H9 (cell line): Measurements from ENCODE around the gene MGLL. TPM values are rescaled to one million over a fixed set of nuclear protein-coding genes. Genes with fewer than 3 reads are reported as not detected.

Experiments
- DNase-seq: peaks from one replicate; pipeline ENCODE4 v3.0.0-alpha.2; 2017
- H2AFZ ChIP-seq: one replicate; pipeline ENCODE4 v1.6.1; 2013; ENCODE audit warnings: mild to moderate bottlenecking, low read length, control low read depth, moderate library complexity
- H2AK5ac ChIP-seq: 2 replicates; pipeline ENCODE4 v1.6.1; 2013; ENCODE audit warnings: low read length, control low read depth, mixed read lengths; ENCODE audit not compliant: insufficient read length
- H2BK120ac ChIP-seq: one replicate; pipeline ENCODE4 v1.6.1; 2013; ENCODE audit warnings: low read depth, mild to moderate bottlenecking, low read length, control low read depth, inconsistent platforms; ENCODE audit not compliant: poor library complexity, severe bottlenecking
- H2BK12ac ChIP-seq: 2 replicates; pipeline ENCODE4 v1.6.1; 2013; ENCODE audit warnings: low read length, control low read depth, mixed read lengths, low read depth; ENCODE audit not compliant: insufficient read length
- H2BK15ac ChIP-seq: 2 replicates; pipeline ENCODE4 v1.6.1; 2013; ENCODE audit warnings: low read depth, low read length, control low read depth
- H2BK20ac ChIP-seq: one replicate; pipeline ENCODE4 v1.6.1; 2013; ENCODE audit warnings: low read depth, mild to moderate bottlenecking, low read length, control low read depth, inconsistent platforms; ENCODE audit not compliant: poor library complexity, severe bottlenecking
- H2BK5ac ChIP-seq: 2 replicates; pipeline ENCODE4 v1.6.1; 2013; ENCODE audit warnings: low read length, control low read depth, mixed read lengths; ENCODE audit not compliant: insufficient read length
- H3K14ac ChIP-seq: 2 replicates; pipeline ENCODE4 v1.6.1; 2013; ENCODE audit warnings: low read length, control low read depth; ENCODE audit not compliant: insufficient read depth
- H3K18ac ChIP-seq: 2 replicates; pipeline ENCODE4 v1.6.1; 2013; ENCODE audit warnings: low read depth, mild to moderate bottlenecking, mixed read lengths, low read length, control low read depth; ENCODE audit not compliant: insufficient read length
- H3K23ac ChIP-seq: 2 replicates; pipeline ENCODE4 v1.6.1; 2013; ENCODE audit warnings: low read length, control low read depth, mixed read lengths, low read depth; ENCODE audit not compliant: insufficient read length
- H3K23me2 ChIP-seq: 2 replicates; pipeline ENCODE4 v1.6.1; 2013; ENCODE audit warnings: low read depth, mild to moderate bottlenecking, mixed read lengths, low read length, control low read depth; ENCODE audit not compliant: insufficient read length, poor library complexity, severe bottlenecking
- H3K27ac ChIP-seq: 2 replicates; pipeline ENCODE4 v1.5.1; 2013; ENCODE audit warnings: low read length, control low read depth, mixed read lengths, low read depth; ENCODE audit not compliant: insufficient read length
- H3K27me3 ChIP-seq: 2 replicates; pipeline ENCODE4 v1.6.1; 2013; ENCODE audit warnings: low read length, control low read depth, inconsistent platforms; ENCODE audit not compliant: insufficient read depth
- H3K4ac ChIP-seq: 2 replicates; pipeline ENCODE4 v1.6.1; 2013; ENCODE audit warnings: low read depth, mild to moderate bottlenecking, control low read depth, inconsistent platforms, low read length, moderate library complexity
- H3K4me1 ChIP-seq: 2 replicates; pipeline ENCODE4 v1.6.1; 2013; ENCODE audit warnings: low read length, control low read depth, inconsistent platforms; ENCODE audit not compliant: insufficient read depth
- H3K4me2 ChIP-seq: 2 replicates; pipeline ENCODE4 v1.6.1; 2013; ENCODE audit warnings: low read length, control low read depth, mixed read lengths; ENCODE audit not compliant: insufficient read length, insufficient read depth
- H3K56ac ChIP-seq: 2 replicates; pipeline ENCODE4 v1.6.1; 2013; ENCODE audit warnings: low read depth, mild to moderate bottlenecking, mixed read lengths, low read length, control low read depth; ENCODE audit not compliant: insufficient read length
- H3K79me1 ChIP-seq: 2 replicates; pipeline ENCODE4 v1.6.1; 2013; ENCODE audit warnings: low read depth, mild to moderate bottlenecking, moderate library complexity, low read length, control low read depth, inconsistent platforms; ENCODE audit not compliant: insufficient read depth, poor library complexity, severe bottlenecking
- H3K79me2 ChIP-seq: 2 replicates; pipeline ENCODE4 v1.6.1; 2013; ENCODE audit warnings: low read length, control low read depth, inconsistent platforms; ENCODE audit not compliant: insufficient read depth
- H3K9ac ChIP-seq: 2 replicates; pipeline ENCODE4 v1.6.1; 2013; ENCODE audit warnings: low read length, control low read depth, mixed read lengths; ENCODE audit not compliant: insufficient read length; ENCODE audit errors: extremely low read depth
- H3K9me3 ChIP-seq: one replicate; pipeline ENCODE4 v1.6.1; 2013; ENCODE audit warnings: low read depth, low read length, inconsistent platforms; ENCODE audit not compliant: control insufficient read depth
- H3T11ph ChIP-seq: one replicate; pipeline ENCODE4 v1.6.1; 2013; ENCODE audit warnings: mild to moderate bottlenecking, low read length, control low read depth, inconsistent platforms
- H4K20me1 ChIP-seq: one replicate; pipeline ENCODE4 v1.6.1; 2013; ENCODE audit not compliant: control insufficient read depth, insufficient read length, insufficient read depth
- H4K5ac ChIP-seq: 2 replicates; pipeline ENCODE4 v1.6.1; 2013; ENCODE audit warnings: low read depth, mild to moderate bottlenecking, mixed read lengths, low read length, control low read depth; ENCODE audit not compliant: insufficient read length
- H4K8ac ChIP-seq: replicated peaks from 2 replicates; pipeline ENCODE4 v1.6.1; 2013; ENCODE audit warnings: low read length, control low read depth, mixed read lengths, low read depth; ENCODE audit not compliant: insufficient read length
- H4K91ac ChIP-seq: 2 replicates; pipeline ENCODE4 v1.6.1; 2013; ENCODE audit warnings: low read depth, mild to moderate bottlenecking, moderate library complexity, mixed read lengths, low read length, control low read depth; ENCODE audit not compliant: insufficient read length
- H3K27ac Mint-ChIP-seq, 3 experiments: 2 replicates in 2 of 3; 3 replicates in 1 of 3; pipeline ENCODE4 v1.8.0; 2020 to 2021; ENCODE audit warnings: mixed read lengths in 3 of 3, mild to moderate bottlenecking in 1 of 3, moderate library complexity in 1 of 3
- H3K27me3 Mint-ChIP-seq: 2 replicates; pipeline ENCODE4 v1.8.0; 2021; ENCODE audit warnings: low read depth, mild to moderate bottlenecking, moderate library complexity, mixed read lengths
- H3K36me3 Mint-ChIP-seq, 3 experiments: 2 replicates in 2 of 3; 3 replicates in 1 of 3; pipeline ENCODE4 v1.8.0; 2020 to 2021; ENCODE audit warnings: low read depth in 3 of 3, mixed read lengths in 3 of 3; ENCODE audit not compliant: insufficient read depth in 1 of 3
- H3K4me1 Mint-ChIP-seq, 2 experiments: 2 replicates each; pipeline ENCODE4 v1.8.0; 2020; ENCODE audit warnings: mixed read lengths in 2 of 2
- H3K4me3 Mint-ChIP-seq, 2 experiments: 2 replicates in 1 of 2; 3 replicates in 1 of 2; pipeline ENCODE4 v1.8.0; 2020 to 2021; ENCODE audit warnings: mild to moderate bottlenecking in 2 of 2, mixed read lengths in 2 of 2, moderate library complexity in 1 of 2
- H3K9me3 Mint-ChIP-seq, 2 experiments: 2 replicates in 1 of 2; 3 replicates in 1 of 2; pipeline ENCODE4 v1.8.0; 2020; ENCODE audit warnings: mild to moderate bottlenecking in 2 of 2, mixed read lengths in 2 of 2, moderate library complexity in 1 of 2
- CTCF ChIP-seq: fragments of 200-600 bp; sonication (generic); conservative IDR thresholded peaks from 3 replicates; pipeline ENCODE4 v1.8.0; 2021; ENCODE audit warnings: antibody characterized with exemption, mild to moderate bottlenecking
- WGBS: extraction: QIAGEN DNeasy Blood & Tissue Kit; methylation state at CpG from one replicate; pipeline ENCODE4 v1.1.7; 2013; ENCODE audit warnings: missing lambda C conversion rate, low lambda C conversion rate, mixed read lengths; ENCODE audit not compliant: insufficient read length; ENCODE audit errors: extremely low coverage; 5-methylcytosine and 5-hydroxymethylcytosine counted together
- total RNA-seq: library from RNA; stranded (reverse); gene quantifications from 2 replicates; pipeline ENCODE4 v1.2.1, GENCODE V29; 2021

Gene MGLL
- total RNA-seq, 1 experiment from 2014 or later: 0.11 TPM

- Histone ChIP-seq H2AFZ (no peak overlapping the region), H3K18ac (no peak overlapping the region), H3K27me3 (no peaks in the 10 kb centered on the region), H2BK20ac (no peak overlapping the region), H4K5ac (no peak overlapping the region), H3K56ac (no peak overlapping the region), H4K20me1 (no peaks in the 10 kb centered on the region), H2BK120ac (no peak overlapping the region), H2AK5ac (no peak overlapping the region), H3K9me3 (no peaks in the 10 kb centered on the region), H3K79me1 (no peaks in the 10 kb centered on the region), H3K79me2 (no peaks in the 10 kb centered on the region), H4K91ac (no peak overlapping the region), H3K27ac (no peak overlapping the region), H2BK12ac (no peak overlapping the region), H2BK15ac (no peak overlapping the region), H3K9ac (no peak overlapping the region), H3K23me2 (no peaks in the 10 kb centered on the region), H2BK5ac (no peak overlapping the region), H3K23ac (no peak overlapping the region), H3K4me2 (no peak overlapping the region), H3T11ph (no peak overlapping the region), H3K4me1 (no peaks in the 10 kb centered on the region), H3K14ac (no peak overlapping the region), H4K8ac (no peak overlapping the region), H3K4ac (no peak overlapping the region)
- no peak for TF ChIP-seq CTCF
- peaks cover 4 to 6% of the 10 kb centered on the region in 2 experiments for H3K4me1 Mint-ChIP-seq
- H3K9me3 Mint-ChIP-seq: no peaks in the 10 kb centered on the region
- DNase-seq: no peak
- WGBS: no CpG with 5 or more reads among the region's 4 CpGs
- no peak overlapping the region for H3K4me3 Mint-ChIP-seq
- peaks cover 3% of the 10 kb centered on the region for H3K27me3 Mint-ChIP-seq
- H3K36me3 Mint-ChIP-seq: no peaks in the 10 kb centered on the region
- H3K27ac Mint-ChIP-seq: no peak overlapping the region; a peak in 1 of 7 replicates
These were observed 18.7 kb downstream of the MGLL start for GRCh38 chr3:127803619-127804018.
